ENCODE measurements around the gene NFKB2. TPM values are rescaled to one million over a fixed set of nuclear protein-coding genes. Genes with fewer than 3 reads are reported as not detected.

NFKB2 gene
- total RNA-seq, 1 donor from 2014 or later = 622 TPM

- no peaks in the 10 kb centered on the region for H3K36me3 Mint-ChIP-seq (ENCODE audit: low read depth)
- no peak for TF ChIP-seq CTCF (IDR thresholded peaks at IDR 0.05)
- ATAC-seq (ENCODE audit: low read depth) = no peak
- H3K4me1 Mint-ChIP-seq = peaks cover 40% of the 10 kb centered on the region
- no peaks in the 10 kb centered on the region for H3K27me3 Mint-ChIP-seq
- ChIA-PET POLR2A (interaction anchor here (1.2 kb wide), 1 partner anchor 11 kb away, joined by 3 read pairs; no protein-coding TSS in a partner anchor), CTCF (no interaction called here)
- DNase-seq = no peak
- intact Hi-C loops (cut with micrococcal nuclease) = no loop called here
- H3K4me3 Mint-ChIP-seq = no peak overlapping the region
- no peak overlapping the region for H3K27ac Mint-ChIP-seq
- H3K9me3 Mint-ChIP-seq = no peaks in the 10 kb centered on the region
These were observed 42.0 kb downstream of the NFKB2 start for GRCh38 chr10:102437515-102437914.

GRCh38 chr10:102438374-102438773 lies 42.9 kb downstream of the NFKB2 start:
- no peak overlapping the region for H3K4me3 Mint-ChIP-seq
- peaks cover 31% of the 10 kb centered on the region for H3K4me1 Mint-ChIP-seq
- ATAC-seq (ENCODE audit: low read depth) = no peak
- no peaks in the 10 kb centered on the region for H3K27me3 Mint-ChIP-seq
- no peak overlapping the region for H3K27ac Mint-ChIP-seq
- POLR2A ChIA-PET = interaction anchor here (0.7 kb wide), 1 partner anchor 18 kb away, joined by 6 read pairs; no protein-coding TSS in a partner anchor
- intact Hi-C loops (cut with micrococcal nuclease) = no loop called here
- TF ChIP-seq CTCF (IDR thresholded peaks at IDR 0.05) = no peak
- H3K36me3 Mint-ChIP-seq (ENCODE audit: low read depth) = no peaks in the 10 kb centered on the region
- CTCF ChIA-PET = no interaction called here
- no peaks in the 10 kb centered on the region for H3K9me3 Mint-ChIP-seq
- no peak for DNase-seq

GRCh38 chr10:102444851-102445250 lies 49.3 kb downstream of the NFKB2 start:
- Mint-ChIP-seq H3K27me3 (no peaks in the 10 kb centered on the region), H3K27ac (no peak overlapping the region), H3K9me3 (no peaks in the 10 kb centered on the region), H3K4me3 (no peak overlapping the region), H3K36me3 (ENCODE audit: low read depth) (peaks cover 2% of the 10 kb centered on the region), H3K4me1 (peaks cover 13% of the 10 kb centered on the region)
- POLR2A ChIA-PET = interaction anchor here (0.6 to 1.2 kb wide), 2 partner anchors 42 to 49 kb away, joined by 3 to 4 read pairs; partner anchors contain the start of gene NFKB2
- ATAC-seq (ENCODE audit: low read depth) (no peak), DNase-seq (no peak)
- TF ChIP-seq CTCF (IDR thresholded peaks at IDR 0.05) = no peak
- intact Hi-C loops (cut with micrococcal nuclease) = no loop called here
- CTCF ChIA-PET = no interaction called here

GRCh38 chr10:102449321-102450123 lies 54.0 kb downstream of the NFKB2 start:
- Mint-ChIP-seq H3K9me3 (no peaks in the 10 kb centered on the region), H3K36me3 (ENCODE audit: low read depth) (peaks cover 13% of the 10 kb centered on the region), H3K4me1 (peaks cover 24% of the 10 kb centered on the region), H3K4me3 (peak overlapping the region; percentile 92), H3K27me3 (no peaks in the 10 kb centered on the region), H3K27ac (peak overlapping the region; percentile 94)
- ChIA-PET CTCF (interaction anchor here (0.6 to 2.1 kb wide), 2 partner anchors 97 to 219 kb away, joined by 3 to 10 read pairs; no protein-coding TSS in a partner anchor), POLR2A (interaction anchor here (0.6 to 6.2 kb wide), 21 partner anchors 9 to 472 kb away, joined by 3 to 104 read pairs (median 4); partner anchors contain the start of genes ACTR1A, CUEDC2, FBXL15 and GBF1)
- DNase-seq (peak; percentile 66), ATAC-seq (ENCODE audit: low read depth) (peak; percentile 66)
- no peak for TF ChIP-seq CTCF (IDR thresholded peaks at IDR 0.05)
- intact Hi-C loops (cut with micrococcal nuclease) = loop anchor here (1.0 kb wide), 5 partner anchors 12 to 55 kb away; partner anchors contain the start of genes ACTR1A and CUEDC2

- DNase-seq (no peak), ATAC-seq (ENCODE audit: low read depth) (peak; percentile 8)
- ChIA-PET POLR2A (interaction anchor here (0.6 to 6.2 kb wide), 21 partner anchors 9 to 329 kb away, joined by 3 to 104 read pairs (median 5); partner anchors contain the start of genes ACTR1A, CUEDC2, FBXL15 and GBF1), CTCF (interaction anchor here (0.6 to 2.1 kb wide), 3 partner anchors 17 to 220 kb away, joined by 3 to 10 read pairs (median 3); partner anchors contain the start of gene CUEDC2)
- H3K9me3 Mint-ChIP-seq = no peaks in the 10 kb centered on the region
- no peaks in the 10 kb centered on the region for H3K27me3 Mint-ChIP-seq
- H3K4me1 Mint-ChIP-seq = peaks cover 24% of the 10 kb centered on the region
- intact Hi-C loops (cut with micrococcal nuclease) = loop anchor here (1.0 kb wide), 4 partner anchors 11 to 56 kb away; partner anchors contain the start of gene ACTR1A
- peak overlapping the region; percentile 94 for H3K27ac Mint-ChIP-seq
- H3K36me3 Mint-ChIP-seq (ENCODE audit: low read depth) = peaks cover 17% of the 10 kb centered on the region
- no peak for TF ChIP-seq CTCF (IDR thresholded peaks at IDR 0.05)
- peak overlapping the region; percentile 92 for H3K4me3 Mint-ChIP-seq
These were observed 54.5 kb downstream of the NFKB2 start for GRCh38 chr10:102450124-102450373.

Measured in activated B cell treated with CpG ODN at 0.5 μM for 24 hours (primary cell).